Measurements from ENCODE around the gene CHAT. TPM values are rescaled to one million over a fixed set of nuclear protein-coding genes. Genes with fewer than 3 reads are reported as not detected.

CHAT gene
- total and polyA plus RNA-seq, 9 donors: not detected

GRCh38 chr10:49661140-49661856, 47.5 kb downstream of the CHAT start:
- no peak for DNase-seq
- no peaks in the 10 kb centered on the region for H3K4me1 ChIP-seq (ENCODE audit: insufficient read depth)
- 51 to 54% (median 52%) methylated on average over 8 of the region's 8 CpGs for WGBS, 3 donors

GRCh38 chr10:49662169-49662830, 48.5 kb downstream of the CHAT start:
- intact Hi-C loops (cut with DNase I): no loop called here
- no peak overlapping the region for H3K27ac ChIP-seq
- WGBS, 3 donors: 83 to 90% (median 84%) methylated on average over 11 to 15 of the region's 15 CpGs
- H3K27me3 ChIP-seq: no peaks in the 10 kb centered on the region
- H3K36me3 ChIP-seq: no peaks in the 10 kb centered on the region
- H3K4me1 ChIP-seq (ENCODE audit: insufficient read depth): no peaks in the 10 kb centered on the region
- no peak for DNase-seq
- TF ChIP-seq EP300 (IDR thresholded peaks at IDR 0.05): no peak
- TF ChIP-seq POLR2A (IDR thresholded peaks at IDR 0.05): no peak
- no peak for TF ChIP-seq CTCF (IDR thresholded peaks at IDR 0.05)
- no peaks in the 10 kb centered on the region for H3K9me3 ChIP-seq
- no peak overlapping the region for H3K4me3 ChIP-seq

More at GRCh38 chr10:49661140-49661856, 47.5 kb downstream of the CHAT start:
- H3K9me3 ChIP-seq: no peaks in the 10 kb centered on the region
- H3K27me3 ChIP-seq: no peaks in the 10 kb centered on the region
- TF ChIP-seq EP300 (IDR thresholded peaks at IDR 0.05): no peak
- no peak for TF ChIP-seq CTCF (IDR thresholded peaks at IDR 0.05)
- no peak for TF ChIP-seq POLR2A (IDR thresholded peaks at IDR 0.05)
- intact Hi-C loops (cut with DNase I): no loop called here
- no peak overlapping the region for H3K4me3 ChIP-seq
- H3K27ac ChIP-seq: no peak overlapping the region
- H3K36me3 ChIP-seq: no peaks in the 10 kb centered on the region

GRCh38 chr10:49663596-49663995, 49.8 kb downstream of the CHAT start:
- H3K36me3 ChIP-seq: no peaks in the 10 kb centered on the region
- H3K27me3 ChIP-seq: no peaks in the 10 kb centered on the region
- no peak for TF ChIP-seq EP300 (IDR thresholded peaks at IDR 0.05)
- TF ChIP-seq POLR2A (IDR thresholded peaks at IDR 0.05): no peak
- no peak for TF ChIP-seq CTCF (IDR thresholded peaks at IDR 0.05)
- no peaks in the 10 kb centered on the region for H3K9me3 ChIP-seq
- H3K27ac ChIP-seq: no peak overlapping the region
- no peak overlapping the region for H3K4me3 ChIP-seq
- no peak for DNase-seq
- intact Hi-C loops (cut with DNase I): no loop called here
- WGBS, 3 donors: 49 to 67% (median 54%) methylated on average over 6 of the region's 6 CpGs
- no peaks in the 10 kb centered on the region for H3K4me1 ChIP-seq (ENCODE audit: insufficient read depth)

GRCh38 chr10:49664006-49664841, 50.4 kb downstream of the CHAT start:
- Histone ChIP-seq H3K36me3 (no peaks in the 10 kb centered on the region), H3K27ac (no peak overlapping the region), H3K4me1 (ENCODE audit: insufficient read depth) (no peaks in the 10 kb centered on the region), H3K27me3 (no peaks in the 10 kb centered on the region), H3K4me3 (no peak overlapping the region), H3K9me3 (no peaks in the 10 kb centered on the region)
- TF ChIP-seq EP300 (IDR thresholded peaks at IDR 0.05) (no peak), CTCF (IDR thresholded peaks at IDR 0.05) (no peak), POLR2A (IDR thresholded peaks at IDR 0.05) (no peak)
- intact Hi-C loops (cut with DNase I): no loop called here
- DNase-seq: no peak
- 68 to 70% (median 70%) methylated on average over 7 of the region's 7 CpGs for WGBS, 3 donors

Measured in ovary (tissue), 9 donors.